B cell (primary cell): Measurements from ENCODE around the gene EPB41L4B. TPM values are rescaled to one million over a fixed set of nuclear protein-coding genes. Genes with fewer than 3 reads are reported as not detected.

Experiments
- ATAC-seq: fragments of 200-7000 bp; cut with Tn5 transposase; one replicate; pipeline ENCODE4 v1.10.0; 2021; ENCODE audit warnings: low read depth, mild to moderate bottlenecking, moderate number of reproducible peaks, moderate library complexity
- CTCF ChIA-PET: fragments of 350-600 bp; sonication (Branson Sonifier 250); formaldehyde crosslinking; loops from one replicate; lab custom pipeline; 2021; ENCODE audit warnings: antibody characterized with exemption, inconsistent platforms; lab: Charles Lee
- POLR2A ChIA-PET: fragments of 350-600 bp; sonication (Branson Sonifier 250); formaldehyde crosslinking; loops from one replicate; lab custom pipeline; 2021; ENCODE audit warnings: antibody characterized with exemption; lab: Charles Lee
- DNase-seq: peaks from one replicate; pipeline ENCODE4 v3.0.0; 2013
- H2AFZ ChIP-seq: 2 replicates; pipeline ENCODE4 v1.6.1; 2012; ENCODE audit warnings: mild to moderate bottlenecking, low read depth, low read length; ENCODE audit not compliant: insufficient read depth, poor library complexity, severe bottlenecking
- H3K27ac ChIP-seq, 2 donors: 1 replicate in 1 of 2; 2 replicates in 1 of 2; pipeline ENCODE4 v1.5.1; 2012 to 2013; ENCODE audit warnings: low read length in 2 of 2, mild to moderate bottlenecking in 2 of 2, moderate library complexity in 1 of 2
- H3K27me3 ChIP-seq, 4 experiments: fragments of 200-600 bp in 1 of 4; sonication (generic) in 1 of 4; replicated peaks in 1 of 4; 1 replicate in 2 of 4; 2 replicates in 2 of 4; pipeline versions ENCODE4 v1.6.1 to v1.7.0; 2013 to 2016; ENCODE audit warnings: low read length in 3 of 4, mild to moderate bottlenecking in 2 of 4, mixed read lengths in 1 of 4, moderate library complexity in 1 of 4; ENCODE audit not compliant: insufficient read depth in 4 of 4, control insufficient read depth in 3 of 4; ENCODE audit errors: control extremely low read depth in 1 of 4
- H3K36me3 ChIP-seq, 2 experiments: replicated peaks in 1 of 2; 1 replicate in 1 of 2; 2 replicates in 1 of 2; pipeline versions ENCODE4 v1.6.1 to v1.7.1; 2013; ENCODE audit warnings: low read length in 1 of 2; ENCODE audit not compliant: insufficient read depth in 2 of 2, control insufficient read depth in 1 of 2; ENCODE audit errors: control extremely low read depth in 1 of 2, extremely low read depth in 1 of 2
- H3K4me1 ChIP-seq, 2 donors: fragments of 200-600 bp in 1 of 2; sonication (generic) in 1 of 2; 1 replicate in 1 of 2; 2 replicates in 1 of 2; pipeline versions ENCODE4 v1.5.1 to v1.6.1; 2013 to 2017; ENCODE audit warnings: low read length in 2 of 2; ENCODE audit not compliant: control insufficient read depth in 2 of 2, insufficient read depth in 2 of 2
- H3K4me2 ChIP-seq: replicated peaks from 2 replicates; pipeline ENCODE3; 2012; ENCODE audit warnings: mild to moderate bottlenecking, low read depth, low read length; ENCODE audit not compliant: poor library complexity, severe bottlenecking
- H3K4me3 ChIP-seq, 5 experiments: fragments of 200-600 bp in 1 of 5; sonication (generic) in 1 of 5; 1 replicate in 3 of 5; 2 replicates in 2 of 5; pipeline versions ENCODE4 v1.5.1 to v1.7.0; 2011 to 2016; ENCODE audit warnings: low read length in 4 of 5, mild to moderate bottlenecking in 4 of 5, low read depth in 2 of 5, control low read depth in 1 of 5, moderate library complexity in 1 of 5; ENCODE audit not compliant: insufficient read depth in 1 of 5; ENCODE audit errors: control extremely low read depth in 1 of 5, extremely low read depth in 1 of 5
- H3K79me2 ChIP-seq: fragments of 200-600 bp; sonication (generic); one replicate; pipeline ENCODE4 v1.6.0; 2016; ENCODE audit warnings: low read length; ENCODE audit not compliant: control insufficient read depth, insufficient read depth
- H3K9ac ChIP-seq: fragments of 200-600 bp; sonication (generic); 2 replicates; pipeline ENCODE4 v1.6.1; 2017; ENCODE audit warnings: mild to moderate bottlenecking, low read length, moderate library complexity
- H3K9me3 ChIP-seq, 3 donors: one replicate each; pipeline versions ENCODE4 v1.6.1 to v1.7.1; 2013; ENCODE audit warnings: low read length in 2 of 3; ENCODE audit not compliant: control insufficient read depth in 2 of 3, insufficient read depth in 1 of 3; ENCODE audit errors: control extremely low read depth in 1 of 3
- H4K20me1 ChIP-seq: 2 replicates; pipeline ENCODE4 v1.6.0; 2012; ENCODE audit warnings: mild to moderate bottlenecking, low read length; ENCODE audit not compliant: insufficient read depth, control insufficient read depth, poor library complexity, severe bottlenecking
- H3K27ac Mint-ChIP-seq: one replicate; pipeline ENCODE4 v1.8.0; 2021; ENCODE audit warnings: mixed read lengths
- H3K27me3 Mint-ChIP-seq: one replicate; pipeline ENCODE4 v1.8.0; 2021; ENCODE audit warnings: mixed read lengths
- H3K4me1 Mint-ChIP-seq: one replicate; pipeline ENCODE4 v1.8.0; 2021; ENCODE audit warnings: mixed read lengths
- H3K4me3 Mint-ChIP-seq: one replicate; pipeline ENCODE4 v1.8.0; 2021; ENCODE audit warnings: mixed read lengths
- H3K9me3 Mint-ChIP-seq: one replicate; pipeline ENCODE4 v1.8.0; 2022; ENCODE audit warnings: mixed read lengths; ENCODE audit not compliant: insufficient read depth
- EZH2 ChIP-seq: IDR thresholded peaks from 2 replicates; pipeline ENCODE4 v1.6.1; 2012; ENCODE audit warnings: borderline replicate concordance, low read depth, mild to moderate bottlenecking, moderate library complexity, low read length; ENCODE audit not compliant: insufficient read depth, poor library complexity, severe bottlenecking
- WGBS: methylation state at CpG from one replicate; pipeline ENCODE4 v1.1.5; 2013; ENCODE audit warnings: missing lambda C conversion rate; ENCODE audit not compliant: insufficient coverage; 5-methylcytosine and 5-hydroxymethylcytosine counted together
- intact Hi-C: fragments of 100-400 bp; cut with micrococcal nuclease; formaldehyde crosslinking; loops from one replicate; pipeline ENCODE4 v1.10.0; 2022
- polyA plus RNA-seq: library from polyadenylated mRNA; depleted of rRNA; stranded (reverse); fragments of >200 nt; gene quantifications from 2 replicates; pipeline ENCODE4 v1.2.3, GENCODE V29; 2012
- total RNA-seq, 2 donors: library from RNA; stranded (reverse); fragments of 120-200 nt in 1 of 2; gene quantifications; 1 replicate in 1 of 2; 2 replicates in 1 of 2; pipeline versions ENCODE4 v1.2.3 to v1.2.4, GENCODE V29; 2013 to 2022
- TF ChIP-seq, protein P1 (sequence below): fragments of 200-600 bp; IDR thresholded peaks from one replicate; pipeline ENCODE4 v1.8.0; 2022; ENCODE audit warnings: antibody characterized with exemption, mild to moderate bottlenecking

EPB41L4B gene
- total and polyA plus RNA-seq, 2 donors (not counting 1 experiment from before 2014, with no cell fraction given) = 2.9 TPM; not detected in 1

DNA sequence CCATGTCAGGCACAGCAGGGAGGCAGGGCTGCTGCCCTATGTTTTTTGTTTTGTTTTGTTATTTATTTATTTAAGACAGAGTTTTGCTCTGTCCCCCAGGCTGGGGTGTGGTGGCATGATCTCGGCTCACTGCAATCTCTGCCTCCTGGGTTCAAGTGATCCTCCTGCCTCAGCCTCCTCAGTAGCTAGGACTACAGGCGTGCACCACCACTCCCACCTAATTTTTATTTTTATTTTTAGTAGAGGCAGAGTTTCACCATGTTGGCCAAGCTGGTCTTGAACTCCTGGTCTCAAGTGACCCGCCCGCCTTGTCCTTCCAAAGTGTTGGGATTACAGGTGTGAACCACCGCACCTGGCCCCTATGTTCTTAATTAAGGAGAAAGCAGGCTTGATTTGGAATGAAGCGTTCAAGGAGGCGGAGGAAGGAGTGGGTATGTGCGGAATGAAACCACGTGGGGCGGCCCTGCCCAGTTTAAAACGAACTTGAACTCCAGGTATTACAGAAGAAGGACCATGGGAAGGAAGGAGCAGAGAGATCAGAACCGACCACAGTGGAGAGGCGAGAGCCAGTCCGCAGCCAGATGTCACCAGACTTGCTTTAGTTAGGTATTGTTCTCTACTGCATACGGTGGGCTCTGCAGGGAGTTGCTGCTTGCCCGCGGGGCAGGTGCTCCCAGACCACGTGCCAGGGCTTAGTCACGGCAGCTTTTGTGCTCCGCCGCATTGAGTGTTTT, 34.9 kb upstream of the EPB41L4B start:
- H2AFZ ChIP-seq = no peak overlapping the region
- Mint-ChIP-seq H3K9me3 (peaks cover 3% of the 10 kb centered on the region), H3K4me1 (no peaks in the 10 kb centered on the region), H3K27ac (no peak overlapping the region), H3K27me3 (peaks cover 14% of the 10 kb centered on the region), H3K4me3 (no peak overlapping the region)
- POLR2A ChIA-PET = no interaction called here
- CTCF ChIA-PET = no interaction called here
- intact Hi-C loops = no loop called here
- WGBS = 91% methylated on average over 19 of the region's 21 CpGs
- H3K9me3 ChIP-seq = no peaks in the 10 kb centered on the region
- no peaks in the 10 kb centered on the region for H3K79me2 ChIP-seq
- no peak for ATAC-seq
- H3K4me2 ChIP-seq = no peak overlapping the region
- no peaks in the 10 kb centered on the region for H4K20me1 ChIP-seq
- H3K36me3 ChIP-seq = no peaks in the 10 kb centered on the region
- no peak overlapping the region for H3K4me3 ChIP-seq
- H3K4me1 ChIP-seq = no peaks in the 10 kb centered on the region
- no peak for TF ChIP-seq EZH2
- TF ChIP-seq, protein P1, sequence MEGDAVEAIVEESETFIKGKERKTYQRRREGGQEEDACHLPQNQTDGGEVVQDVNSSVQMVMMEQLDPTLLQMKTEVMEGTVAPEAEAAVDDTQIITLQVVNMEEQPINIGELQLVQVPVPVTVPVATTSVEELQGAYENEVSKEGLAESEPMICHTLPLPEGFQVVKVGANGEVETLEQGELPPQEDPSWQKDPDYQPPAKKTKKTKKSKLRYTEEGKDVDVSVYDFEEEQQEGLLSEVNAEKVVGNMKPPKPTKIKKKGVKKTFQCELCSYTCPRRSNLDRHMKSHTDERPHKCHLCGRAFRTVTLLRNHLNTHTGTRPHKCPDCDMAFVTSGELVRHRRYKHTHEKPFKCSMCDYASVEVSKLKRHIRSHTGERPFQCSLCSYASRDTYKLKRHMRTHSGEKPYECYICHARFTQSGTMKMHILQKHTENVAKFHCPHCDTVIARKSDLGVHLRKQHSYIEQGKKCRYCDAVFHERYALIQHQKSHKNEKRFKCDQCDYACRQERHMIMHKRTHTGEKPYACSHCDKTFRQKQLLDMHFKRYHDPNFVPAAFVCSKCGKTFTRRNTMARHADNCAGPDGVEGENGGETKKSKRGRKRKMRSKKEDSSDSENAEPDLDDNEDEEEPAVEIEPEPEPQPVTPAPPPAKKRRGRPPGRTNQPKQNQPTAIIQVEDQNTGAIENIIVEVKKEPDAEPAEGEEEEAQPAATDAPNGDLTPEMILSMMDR = no peak
- H3K9ac ChIP-seq = no peak overlapping the region
- peaks cover 0 to 3% (median 0%) of the 10 kb centered on the region in 4 experiments for H3K27me3 ChIP-seq
- no peak for DNase-seq
- no peak overlapping the region for H3K27ac ChIP-seq

DNA sequence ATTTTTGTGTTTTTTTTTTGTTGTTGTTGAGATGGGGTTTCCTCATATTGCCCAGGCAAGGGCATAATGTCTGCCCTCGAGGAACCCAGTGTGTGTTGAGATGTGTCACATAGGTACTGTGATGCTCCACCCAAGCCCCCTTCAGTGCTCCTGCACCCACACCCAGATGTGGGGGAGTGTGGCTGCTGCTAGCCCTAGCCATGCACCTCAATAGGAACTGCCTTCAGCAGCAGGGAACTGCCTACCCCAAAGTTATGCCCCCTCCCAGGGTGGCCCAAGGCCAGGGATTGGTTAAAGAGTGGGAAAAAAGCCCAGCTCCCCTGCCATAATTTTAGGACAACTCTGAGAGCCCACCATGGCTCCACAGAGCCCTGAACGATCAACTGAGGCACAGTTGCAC, 33.3 kb upstream of the EPB41L4B start:
- H3K4me2 ChIP-seq = no peak overlapping the region
- no peaks in the 10 kb centered on the region for H3K4me1 ChIP-seq
- DNase-seq = no peak
- Mint-ChIP-seq H3K27ac (no peak overlapping the region), H3K27me3 (peaks cover 13% of the 10 kb centered on the region), H3K4me1 (no peaks in the 10 kb centered on the region), H3K4me3 (no peak overlapping the region), H3K9me3 (peaks cover 2% of the 10 kb centered on the region)
- no peak overlapping the region for H2AFZ ChIP-seq
- H4K20me1 ChIP-seq = no peaks in the 10 kb centered on the region
- H3K36me3 ChIP-seq = no peaks in the 10 kb centered on the region
- no peaks in the 10 kb centered on the region for H3K9me3 ChIP-seq
- no peak overlapping the region for H3K27ac ChIP-seq
- TF ChIP-seq, protein P1 = no peak
- TF ChIP-seq EZH2 = no peak
- no peak overlapping the region for H3K4me3 ChIP-seq
- CTCF ChIA-PET = no interaction called here
- intact Hi-C loops = no loop called here
- no peak for ATAC-seq
- POLR2A ChIA-PET = no interaction called here
- WGBS = 85% methylated on average over 1 of the region's 2 CpGs
- H3K79me2 ChIP-seq = no peaks in the 10 kb centered on the region
- H3K27me3 ChIP-seq = peaks cover 0 to 3% (median 0%) of the 10 kb centered on the region in 4 experiments
- H3K9ac ChIP-seq = no peak overlapping the region
